ENCODE measurements around the gene STAG2.

Gene STAG2

GRCh38 chrX:123975180-123975579 is 13.7 kb downstream of the STAG2 start:
- DNase-seq (ENCODE audit: low read depth in 2 of 2) = no peak

GRCh38 chrX:123976706-123977316 is 15.3 kb downstream of the STAG2 start:
- no peak for DNase-seq (ENCODE audit: low read depth in 2 of 2)

GRCh38 chrX:123983240-123983639 is 21.7 kb downstream of the STAG2 start:
- no peak for DNase-seq (ENCODE audit: low read depth in 2 of 2)

- no peak for DNase-seq (ENCODE audit: low read depth in 2 of 2)
Observed at GRCh38 chrX:123986377-123986776, 24.9 kb downstream of the STAG2 start.

- DNase-seq (ENCODE audit: low read depth in 2 of 2) = no peak
Observed at GRCh38 chrX:123988423-123989111, 27.1 kb downstream of the STAG2 start.

- DNase-seq (ENCODE audit: low read depth in 2 of 2) = no peak
Observed at GRCh38 chrX:123989235-123989634, 27.7 kb downstream of the STAG2 start.

GRCh38 chrX:123990169-123990568 is 28.7 kb downstream of the STAG2 start:
- DNase-seq (ENCODE audit: low read depth in 2 of 2) = no peak

GRCh38 chrX:123990602-123991001 is 29.1 kb downstream of the STAG2 start:
- DNase-seq (ENCODE audit: low read depth in 2 of 2) = no peak

- DNase-seq (ENCODE audit: low read depth in 2 of 2) = peak in 1 of 2 experiments; percentile 20
Observed at GRCh38 chrX:123993326-123993725, 31.8 kb downstream of the STAG2 start.

- no peak for DNase-seq (ENCODE audit: low read depth in 2 of 2)
Observed at GRCh38 chrX:123993904-123994635, 32.6 kb downstream of the STAG2 start.

GRCh38 chrX:123994730-123995129 is 33.2 kb downstream of the STAG2 start:
- DNase-seq (ENCODE audit: low read depth in 2 of 2) = no peak

- DNase-seq (ENCODE audit: low read depth in 2 of 2) = no peak
Observed at GRCh38 chrX:124001581-124001980, 40.1 kb downstream of the STAG2 start.

- no peak for DNase-seq (ENCODE audit: low read depth in 2 of 2)
Observed at GRCh38 chrX:124005228-124005627, 43.7 kb downstream of the STAG2 start.

GRCh38 chrX:124010157-124010556 is 48.7 kb downstream of the STAG2 start:
- DNase-seq (ENCODE audit: low read depth in 2 of 2) = no peak

- DNase-seq (ENCODE audit: low read depth in 2 of 2) = no peak
Observed at GRCh38 chrX:124010566-124010965, 49.1 kb downstream of the STAG2 start.

GRCh38 chrX:124015721-124016120 is 54.2 kb downstream of the STAG2 start:
- no peak for DNase-seq (ENCODE audit: low read depth in 2 of 2)

GRCh38 chrX:124016825-124017224 is 55.3 kb downstream of the STAG2 start:
- DNase-seq (ENCODE audit: low read depth in 2 of 2) = no peak

- no peak for DNase-seq (ENCODE audit: low read depth in 2 of 2)
Observed at GRCh38 chrX:124018023-124018422, 56.5 kb downstream of the STAG2 start.

GRCh38 chrX:124023838-124024238 is 62.3 kb downstream of the STAG2 start:
- no peak for DNase-seq (ENCODE audit: low read depth in 2 of 2)

- DNase-seq (ENCODE audit: low read depth in 2 of 2) = no peak
Observed at GRCh38 chrX:124026529-124026928, 65.0 kb downstream of the STAG2 start.

- no peak for DNase-seq (ENCODE audit: low read depth in 2 of 2)
Observed at GRCh38 chrX:124028182-124028581, 66.7 kb downstream of the STAG2 start.

GRCh38 chrX:124030520-124030919 is 69.0 kb downstream of the STAG2 start:
- no peak for DNase-seq (ENCODE audit: low read depth in 2 of 2)

- peak; percentile 12 to 20 for DNase-seq (ENCODE audit: low read depth in 2 of 2)
Observed at GRCh38 chrX:124033821-124034220, 72.3 kb downstream of the STAG2 start.

All from fibroblast of skin of left biceps (primary cell).